Measurements from ENCODE around the gene ATP11A.

GRCh38 chr13:112870051-112870331, 180.2 kb downstream of the ATP11A start:
- no peak for TF ChIP-seq CTCF (IDR thresholded peaks at IDR 0.05)
- no peak for TF ChIP-seq POLR2A (IDR thresholded peaks at IDR 0.05)
